ENCODE results near the gene C2CD2.

GRCh38 chr21:41863439-41863740, 90.4 kb downstream of the C2CD2 start:
- no peak for TF ChIP-seq REST (IDR thresholded peaks at IDR 0.05; ENCODE audit: unreplicated experiment)
- no peak for TF ChIP-seq ZNF114 (CRISPR knock-in tag; IDR thresholded peaks at IDR 0.05)
- TF ChIP-seq EZH2 (IDR thresholded peaks at IDR 0.05; ENCODE audit: low read depth, unreplicated experiment): no peak
- TF ChIP-seq, protein P1, sequence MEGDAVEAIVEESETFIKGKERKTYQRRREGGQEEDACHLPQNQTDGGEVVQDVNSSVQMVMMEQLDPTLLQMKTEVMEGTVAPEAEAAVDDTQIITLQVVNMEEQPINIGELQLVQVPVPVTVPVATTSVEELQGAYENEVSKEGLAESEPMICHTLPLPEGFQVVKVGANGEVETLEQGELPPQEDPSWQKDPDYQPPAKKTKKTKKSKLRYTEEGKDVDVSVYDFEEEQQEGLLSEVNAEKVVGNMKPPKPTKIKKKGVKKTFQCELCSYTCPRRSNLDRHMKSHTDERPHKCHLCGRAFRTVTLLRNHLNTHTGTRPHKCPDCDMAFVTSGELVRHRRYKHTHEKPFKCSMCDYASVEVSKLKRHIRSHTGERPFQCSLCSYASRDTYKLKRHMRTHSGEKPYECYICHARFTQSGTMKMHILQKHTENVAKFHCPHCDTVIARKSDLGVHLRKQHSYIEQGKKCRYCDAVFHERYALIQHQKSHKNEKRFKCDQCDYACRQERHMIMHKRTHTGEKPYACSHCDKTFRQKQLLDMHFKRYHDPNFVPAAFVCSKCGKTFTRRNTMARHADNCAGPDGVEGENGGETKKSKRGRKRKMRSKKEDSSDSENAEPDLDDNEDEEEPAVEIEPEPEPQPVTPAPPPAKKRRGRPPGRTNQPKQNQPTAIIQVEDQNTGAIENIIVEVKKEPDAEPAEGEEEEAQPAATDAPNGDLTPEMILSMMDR (conservative IDR thresholded peaks at IDR 0.05; ENCODE audit: low read depth in 2 of 2): no peak
- no peak for TF ChIP-seq JUNB (IDR thresholded peaks at IDR 0.05; ENCODE audit: unreplicated experiment)
- TF ChIP-seq EZH2phosphoT487 (IDR thresholded peaks at IDR 0.05; ENCODE audit: unreplicated experiment): no peak
- TF ChIP-seq STAT1 (IDR thresholded peaks at IDR 0.05; ENCODE audit: unreplicated experiment): no peak
- no peak for TF ChIP-seq POLR2AphosphoS5 (IDR thresholded peaks at IDR 0.05; ENCODE audit: low read depth)
- TF ChIP-seq, protein P2, sequence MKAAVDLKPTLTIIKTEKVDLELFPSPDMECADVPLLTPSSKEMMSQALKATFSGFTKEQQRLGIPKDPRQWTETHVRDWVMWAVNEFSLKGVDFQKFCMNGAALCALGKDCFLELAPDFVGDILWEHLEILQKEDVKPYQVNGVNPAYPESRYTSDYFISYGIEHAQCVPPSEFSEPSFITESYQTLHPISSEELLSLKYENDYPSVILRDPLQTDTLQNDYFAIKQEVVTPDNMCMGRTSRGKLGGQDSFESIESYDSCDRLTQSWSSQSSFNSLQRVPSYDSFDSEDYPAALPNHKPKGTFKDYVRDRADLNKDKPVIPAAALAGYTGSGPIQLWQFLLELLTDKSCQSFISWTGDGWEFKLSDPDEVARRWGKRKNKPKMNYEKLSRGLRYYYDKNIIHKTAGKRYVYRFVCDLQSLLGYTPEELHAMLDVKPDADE (IDR thresholded peaks at IDR 0.05): no peak
- no peak for TF ChIP-seq CREB1 (CRISPR knock-in tag; IDR thresholded peaks at IDR 0.05; ENCODE audit: low read depth)
- TF ChIP-seq ZNF331 (CRISPR knock-in tag; IDR thresholded peaks at IDR 0.05; ENCODE audit: low read depth): no peak
- TF ChIP-seq, protein P3, sequence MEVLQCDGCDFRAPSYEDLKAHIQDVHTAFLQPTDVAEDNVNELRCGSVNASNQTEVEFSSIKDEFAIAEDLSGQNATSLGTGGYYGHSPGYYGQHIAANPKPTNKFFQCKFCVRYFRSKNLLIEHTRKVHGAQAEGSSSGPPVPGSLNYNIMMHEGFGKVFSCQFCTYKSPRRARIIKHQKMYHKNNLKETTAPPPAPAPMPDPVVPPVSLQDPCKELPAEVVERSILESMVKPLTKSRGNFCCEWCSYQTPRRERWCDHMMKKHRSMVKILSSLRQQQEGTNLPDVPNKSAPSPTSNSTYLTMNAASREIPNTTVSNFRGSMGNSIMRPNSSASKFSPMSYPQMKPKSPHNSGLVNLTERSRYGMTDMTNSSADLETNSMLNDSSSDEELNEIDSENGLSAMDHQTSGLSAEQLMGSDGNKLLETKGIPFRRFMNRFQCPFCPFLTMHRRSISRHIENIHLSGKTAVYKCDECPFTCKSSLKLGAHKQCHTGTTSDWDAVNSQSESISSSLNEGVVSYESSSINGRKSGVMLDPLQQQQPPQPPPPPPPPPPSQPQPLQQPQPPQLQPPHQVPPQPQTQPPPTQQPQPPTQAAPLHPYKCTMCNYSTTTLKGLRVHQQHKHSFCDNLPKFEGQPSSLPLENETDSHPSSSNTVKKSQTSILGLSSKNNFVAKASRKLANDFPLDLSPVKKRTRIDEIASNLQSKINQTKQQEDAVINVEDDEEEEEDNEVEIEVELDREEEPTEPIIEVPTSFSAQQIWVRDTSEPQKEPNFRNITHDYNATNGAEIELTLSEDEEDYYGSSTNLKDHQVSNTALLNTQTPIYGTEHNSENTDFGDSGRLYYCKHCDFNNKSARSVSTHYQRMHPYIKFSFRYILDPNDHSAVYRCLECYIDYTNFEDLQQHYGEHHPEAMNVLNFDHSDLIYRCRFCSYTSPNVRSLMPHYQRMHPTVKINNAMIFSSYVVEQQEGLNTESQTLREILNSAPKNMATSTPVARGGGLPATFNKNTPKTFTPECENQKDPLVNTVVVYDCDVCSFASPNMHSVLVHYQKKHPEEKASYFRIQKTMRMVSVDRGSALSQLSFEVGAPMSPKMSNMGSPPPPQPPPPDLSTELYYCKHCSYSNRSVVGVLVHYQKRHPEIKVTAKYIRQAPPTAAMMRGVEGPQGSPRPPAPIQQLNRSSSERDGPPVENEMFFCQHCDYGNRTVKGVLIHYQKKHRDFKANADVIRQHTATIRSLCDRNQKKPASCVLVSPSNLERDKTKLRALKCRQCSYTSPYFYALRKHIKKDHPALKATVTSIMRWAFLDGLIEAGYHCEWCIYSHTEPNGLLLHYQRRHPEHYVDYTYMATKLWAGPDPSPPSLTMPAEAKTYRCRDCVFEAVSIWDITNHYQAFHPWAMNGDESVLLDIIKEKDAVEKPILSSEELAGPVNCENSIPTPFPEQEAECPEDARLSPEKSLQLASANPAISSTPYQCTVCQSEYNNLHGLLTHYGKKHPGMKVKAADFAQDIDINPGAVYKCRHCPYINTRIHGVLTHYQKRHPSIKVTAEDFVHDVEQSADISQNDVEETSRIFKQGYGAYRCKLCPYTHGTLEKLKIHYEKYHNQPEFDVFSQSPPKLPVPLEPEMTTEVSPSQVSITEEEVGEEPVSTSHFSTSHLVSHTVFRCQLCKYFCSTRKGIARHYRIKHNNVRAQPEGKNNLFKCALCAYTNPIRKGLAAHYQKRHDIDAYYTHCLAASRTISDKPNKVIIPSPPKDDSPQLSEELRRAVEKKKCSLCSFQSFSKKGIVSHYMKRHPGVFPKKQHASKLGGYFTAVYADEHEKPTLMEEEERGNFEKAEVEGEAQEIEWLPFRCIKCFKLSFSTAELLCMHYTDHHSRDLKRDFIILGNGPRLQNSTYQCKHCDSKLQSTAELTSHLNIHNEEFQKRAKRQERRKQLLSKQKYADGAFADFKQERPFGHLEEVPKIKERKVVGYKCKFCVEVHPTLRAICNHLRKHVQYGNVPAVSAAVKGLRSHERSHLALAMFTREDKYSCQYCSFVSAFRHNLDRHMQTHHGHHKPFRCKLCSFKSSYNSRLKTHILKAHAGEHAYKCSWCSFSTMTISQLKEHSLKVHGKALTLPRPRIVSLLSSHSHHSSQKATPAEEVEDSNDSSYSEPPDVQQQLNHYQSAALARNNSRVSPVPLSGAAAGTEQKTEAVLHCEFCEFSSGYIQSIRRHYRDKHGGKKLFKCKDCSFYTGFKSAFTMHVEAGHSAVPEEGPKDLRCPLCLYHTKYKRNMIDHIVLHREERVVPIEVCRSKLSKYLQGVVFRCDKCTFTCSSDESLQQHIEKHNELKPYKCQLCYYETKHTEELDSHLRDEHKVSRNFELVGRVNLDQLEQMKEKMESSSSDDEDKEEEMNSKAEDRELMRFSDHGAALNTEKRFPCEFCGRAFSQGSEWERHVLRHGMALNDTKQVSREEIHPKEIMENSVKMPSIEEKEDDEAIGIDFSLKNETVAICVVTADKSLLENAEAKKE (CRISPR knock-in tag; IDR thresholded peaks at IDR 0.05): no peak
